Astrocyte (in vitro differentiated cells and primary cell): ENCODE measurements around the gene HBG2. TPM values are rescaled to one million over a fixed set of nuclear protein-coding genes. Genes with fewer than 3 reads are reported as not detected.

Experiments
- DNase-seq: peaks from one replicate; pipeline ENCODE4 v3.0.0-alpha.2; 2010; ENCODE audit warnings: low read depth
- FAIRE-seq: peaks from 2 replicates; lab custom pipeline; 2011; peaks lifted over from hg19 to GRCh38; lab: Jason Lieb, UNC
- H2AFZ ChIP-seq: 2 replicates; pipeline ENCODE4 v1.6.0; 2012; ENCODE audit warnings: low read depth, low read length, inconsistent platforms
- H3K27ac ChIP-seq: 2 replicates; pipeline ENCODE4 v1.5.1; 2011; ENCODE audit warnings: low read depth, low read length, inconsistent platforms
- H3K27me3 ChIP-seq: 2 replicates; pipeline ENCODE4 v1.6.0; 2011; ENCODE audit warnings: low read length, inconsistent platforms; ENCODE audit not compliant: insufficient read depth
- H3K36me3 ChIP-seq: 2 replicates; pipeline ENCODE4 v1.5.1; 2011; ENCODE audit warnings: low read length, inconsistent platforms; ENCODE audit not compliant: insufficient read depth
- H3K4me1 ChIP-seq: 2 replicates; pipeline ENCODE4 v1.5.1; 2011; ENCODE audit warnings: low read length, inconsistent platforms; ENCODE audit not compliant: insufficient read depth
- H3K4me2 ChIP-seq: 2 replicates; pipeline ENCODE4 v1.6.0; 2012; ENCODE audit warnings: low read length, inconsistent platforms
- H3K4me3 ChIP-seq: 2 replicates; pipeline ENCODE4 v1.5.1; 2011; ENCODE audit warnings: low read depth, mild to moderate bottlenecking, low read length, inconsistent platforms; ENCODE audit not compliant: insufficient read depth
- H3K79me2 ChIP-seq: 2 replicates; pipeline ENCODE4 v1.6.0; 2012; ENCODE audit warnings: mild to moderate bottlenecking, low read length, inconsistent platforms; ENCODE audit not compliant: insufficient read depth
- H3K9ac ChIP-seq: 2 replicates; pipeline ENCODE4 v1.6.0; 2012; ENCODE audit warnings: mild to moderate bottlenecking, low read length, inconsistent platforms
- H3K9me3 ChIP-seq: 2 replicates; pipeline ENCODE4 v1.5.1; 2012; ENCODE audit warnings: low read depth, mild to moderate bottlenecking, low read length, inconsistent platforms; ENCODE audit not compliant: insufficient read depth
- H4K20me1 ChIP-seq: 2 replicates; pipeline ENCODE4 v1.6.0; 2012; ENCODE audit warnings: low read length, inconsistent platforms; ENCODE audit not compliant: insufficient read depth
- H3K27ac Mint-ChIP-seq: one replicate; pipeline ENCODE4 v1.8.0; 2021; ENCODE audit warnings: mild to moderate bottlenecking, mixed read lengths; ENCODE audit not compliant: unreplicated experiment
- H3K27me3 Mint-ChIP-seq: one replicate; pipeline ENCODE4 v1.8.0; 2021; ENCODE audit warnings: low read depth, mixed read lengths; ENCODE audit not compliant: unreplicated experiment
- H3K36me3 Mint-ChIP-seq: one replicate; pipeline ENCODE4 v1.8.0; 2021; ENCODE audit warnings: low read depth, mixed read lengths; ENCODE audit not compliant: unreplicated experiment
- H3K4me1 Mint-ChIP-seq: one replicate; pipeline ENCODE4 v1.8.0; 2021; ENCODE audit warnings: low read depth, mixed read lengths; ENCODE audit not compliant: unreplicated experiment
- H3K4me3 Mint-ChIP-seq: one replicate; pipeline ENCODE4 v1.8.0; 2021; ENCODE audit warnings: mild to moderate bottlenecking, moderate library complexity, mixed read lengths; ENCODE audit not compliant: unreplicated experiment
- H3K9me3 Mint-ChIP-seq: one replicate; pipeline ENCODE4 v1.8.0; 2021; ENCODE audit warnings: mild to moderate bottlenecking, mixed read lengths; ENCODE audit not compliant: unreplicated experiment
- CTCF ChIP-seq: IDR thresholded peaks from 2 replicates; pipeline ENCODE4 v1.5.1; 2011; ENCODE audit warnings: low read depth, mild to moderate bottlenecking, inconsistent platforms, low read length, moderate library complexity; ENCODE audit not compliant: insufficient read depth
- EZH2 ChIP-seq: IDR thresholded peaks from 2 replicates; pipeline ENCODE4 v1.6.1; 2012; ENCODE audit warnings: mild to moderate bottlenecking, low read length, inconsistent platforms; ENCODE audit not compliant: insufficient read depth
- total RNA-seq: library from RNA; stranded (reverse); gene quantifications from 2 replicates; pipeline ENCODE4 v1.2.1, GENCODE V29; 2021

Gene HBG2
- total RNA-seq, 1 donor from 2014 or later = not detected

GRCh38 chr11:5225480-5225871, 29.1 kb downstream of the HBG2 start:
- H3K27ac Mint-ChIP-seq = no peak overlapping the region
- no peaks in the 10 kb centered on the region for H3K4me1 Mint-ChIP-seq
- Histone ChIP-seq H3K9me3 (no peaks in the 10 kb centered on the region), H3K9ac (no peak overlapping the region), H4K20me1 (no peaks in the 10 kb centered on the region), H3K27ac (no peak overlapping the region), H3K27me3 (no peaks in the 10 kb centered on the region), H3K4me1 (no peaks in the 10 kb centered on the region), H3K79me2 (no peaks in the 10 kb centered on the region), H3K36me3 (no peaks in the 10 kb centered on the region), H3K4me2 (no peak overlapping the region), H3K4me3 (no peak overlapping the region), H2AFZ (no peak overlapping the region)
- TF ChIP-seq CTCF (no peak), EZH2 (no peak)
- H3K4me3 Mint-ChIP-seq = no peak overlapping the region
- H3K9me3 Mint-ChIP-seq = peaks cover 2% of the 10 kb centered on the region
- no peaks in the 10 kb centered on the region for H3K27me3 Mint-ChIP-seq
- no peaks in the 10 kb centered on the region for H3K36me3 Mint-ChIP-seq
- no peak for DNase-seq
- no peak for FAIRE-seq

GRCh38 chr11:5224538-5225479, 29.8 kb downstream of the HBG2 start:
- H3K27ac Mint-ChIP-seq = no peak overlapping the region

More at GRCh38 chr11:5224538-5225479, 29.8 kb downstream of the HBG2 start:
- TF ChIP-seq EZH2 = no peak
- TF ChIP-seq CTCF = no peak
- Histone ChIP-seq H3K27me3 (no peaks in the 10 kb centered on the region), H3K9ac (no peak overlapping the region), H3K4me2 (no peak overlapping the region), H3K4me1 (no peaks in the 10 kb centered on the region), H4K20me1 (no peaks in the 10 kb centered on the region), H2AFZ (no peak overlapping the region), H3K79me2 (no peaks in the 10 kb centered on the region), H3K27ac (no peak overlapping the region), H3K36me3 (no peaks in the 10 kb centered on the region), H3K9me3 (no peaks in the 10 kb centered on the region), H3K4me3 (no peak overlapping the region)
- FAIRE-seq (no peak), DNase-seq (no peak)
- Mint-ChIP-seq H3K4me3 (no peak overlapping the region), H3K4me1 (no peaks in the 10 kb centered on the region), H3K9me3 (peaks cover 2% of the 10 kb centered on the region), H3K27me3 (no peaks in the 10 kb centered on the region), H3K36me3 (no peaks in the 10 kb centered on the region)
